SK-N-SH (cell line): Measurements from ENCODE around the gene TAB2. TPM values are rescaled to one million over a fixed set of nuclear protein-coding genes. Genes with fewer than 3 reads are reported as not detected.

Experiments
- CTCF ChIA-PET: fragments of 300-600, 350-600 bp; formaldehyde crosslinking; extraction: SDS; loops from one replicate; lab custom pipeline; 2021; lab: Yijun Ruan, JAX
- POLR2A ChIA-PET: fragments of 350-600 bp; sonication (Branson Sonifier 250); formaldehyde crosslinking; extraction: SDS; loops from one replicate; lab custom pipeline; 2020; ENCODE audit warnings: antibody characterized with exemption, inconsistent platforms; lab: Yijun Ruan, JAX
- DNase-seq: peaks from one replicate; pipeline ENCODE4 v3.0.0; 2012
- H2AFZ ChIP-seq: fragments of 200-600 bp; sonication (generic); 2 replicates; pipeline ENCODE4 v1.8.1; 2016; ENCODE audit warnings: antibody characterized with exemption, mild to moderate bottlenecking, low read depth
- H3F3A ChIP-seq: fragments of 200-600 bp; sonication (generic); replicated peaks from 2 replicates; pipeline ENCODE3; 2016; ENCODE audit warnings: antibody characterized with exemption, mild to moderate bottlenecking; ENCODE audit not compliant: insufficient read depth
- H3K27ac ChIP-seq, 2 experiments: fragments of 200-500 bp in 1 of 2; fragments of 200-600 bp in 1 of 2; sonication (Bioruptor generic) in 1 of 2; sonication (generic), shearing (Covaris generic) in 1 of 2; 2 replicates each; pipeline versions ENCODE4 v1.5.1 to v1.6.1; 2014 to 2016; ENCODE audit warnings: low read depth in 2 of 2, inconsistent platforms in 1 of 2, low read length in 1 of 2, mild to moderate bottlenecking in 1 of 2, mixed read lengths in 1 of 2
- H3K27me3 ChIP-seq: fragments of 200-600 bp; sonication (generic), shearing (Covaris generic); 2 replicates; pipeline ENCODE4 v1.6.1; 2016; ENCODE audit warnings: mixed run types; ENCODE audit not compliant: insufficient read depth
- H3K36me3 ChIP-seq, 2 experiments: fragments of 200-500 bp in 1 of 2; fragments of 200-600 bp in 1 of 2; sonication (Bioruptor generic) in 1 of 2; sonication (generic) in 1 of 2; replicated peaks in 1 of 2; 2 replicates each; pipeline versions ENCODE3 to v1.5.1; 2014 to 2016; ENCODE audit warnings: low read length in 1 of 2, mild to moderate bottlenecking in 1 of 2; ENCODE audit not compliant: insufficient read depth in 2 of 2, control insufficient read depth in 1 of 2
- H3K4me1 ChIP-seq, 2 experiments: fragments of 200-500 bp in 1 of 2; fragments of 200-600 bp in 1 of 2; sonication (Bioruptor generic) in 1 of 2; sonication (generic), shearing (Covaris generic) in 1 of 2; 2 replicates each; pipeline versions ENCODE4 v1.5.1 to v1.6.1; 2014 to 2016; ENCODE audit warnings: low read depth in 1 of 2, low read length in 1 of 2, mixed run types in 1 of 2; ENCODE audit not compliant: insufficient read depth in 2 of 2, control insufficient read depth in 1 of 2
- H3K4me2 ChIP-seq: fragments of 200-600 bp; sonication (generic), shearing (Covaris generic); 2 replicates; pipeline ENCODE4 v1.6.1; 2017; ENCODE audit warnings: mixed run types
- H3K4me3 ChIP-seq, 2 experiments: fragments of 200-500 bp in 1 of 2; fragments of 200-600 bp in 1 of 2; sonication (Bioruptor generic) in 1 of 2; sonication (generic), shearing (Covaris generic) in 1 of 2; 2 replicates each; pipeline versions ENCODE4 v1.5.1 to v1.8.1; 2014 to 2016; ENCODE audit warnings: low read depth in 2 of 2, inconsistent platforms in 1 of 2, low read length in 1 of 2, mild to moderate bottlenecking in 1 of 2, mixed read lengths in 1 of 2, moderate library complexity in 1 of 2
- H3K79me2 ChIP-seq: fragments of 200-600 bp; sonication (generic); 2 replicates; pipeline ENCODE4 v1.8.1; 2017; ENCODE audit warnings: mild to moderate bottlenecking; ENCODE audit not compliant: insufficient read depth
- H3K9ac ChIP-seq: fragments of 200-600 bp; sonication (generic); 2 replicates; pipeline ENCODE4 v1.6.1; 2017; ENCODE audit warnings: mixed run types
- H3K9me2 ChIP-seq: fragments of 200-600 bp; sonication (generic); 2 replicates; pipeline ENCODE4 v1.6.1; 2017; ENCODE audit warnings: mixed run types
- H3K9me3 ChIP-seq: fragments of 200-600 bp; sonication (generic); 2 replicates; pipeline ENCODE4 v1.6.1; 2017; ENCODE audit warnings: mixed run types, mild to moderate bottlenecking, moderate library complexity
- H4K20me1 ChIP-seq: fragments of 200-600 bp; sonication (generic); 2 replicates; pipeline ENCODE4 v1.6.1; 2017; ENCODE audit warnings: mild to moderate bottlenecking, mixed run types; ENCODE audit not compliant: insufficient read depth
- CHD2 ChIP-seq: fragments of 150-350 bp; IDR thresholded peaks from 2 replicates; pipeline ENCODE4 v1.6.1; 2018; ENCODE audit warnings: low read length; ENCODE audit not compliant: partially characterized antibody
- EP300 ChIP-seq, 2 experiments: IDR thresholded peaks; 2 replicates each; pipeline versions ENCODE4 v1.4.0 to v1.6.1; 2012; ENCODE audit warnings: borderline replicate concordance in 1 of 2, low read depth in 1 of 2, low read length in 1 of 2
- EZH2phosphoT487 ChIP-seq: fragments of 200-600 bp; sonication (generic); IDR thresholded peaks from 2 replicates; pipeline ENCODE4 v1.6.1; 2017; ENCODE audit warnings: low read depth, mixed run types, mild to moderate bottlenecking, antibody characterized with exemption, moderate library complexity, borderline replicate concordance
- FOSL2 ChIP-seq: IDR thresholded peaks from 2 replicates; pipeline ENCODE4 v1.4.0; 2012; ENCODE audit warnings: low read depth, mild to moderate bottlenecking, moderate library complexity, borderline replicate concordance
- FOXJ3 ChIP-seq: sonication (generic); formaldehyde crosslinking; IDR thresholded peaks from 2 replicates; pipeline ENCODE4 v1.5.1; 2020; ENCODE audit warnings: mild to moderate bottlenecking, missing genetic modification reagents
- FOXM1 ChIP-seq: IDR thresholded peaks from 2 replicates; pipeline ENCODE4 v1.4.0; 2012; ENCODE audit warnings: low read depth, mild to moderate bottlenecking
- GABPA ChIP-seq: IDR thresholded peaks from 2 replicates; pipeline ENCODE4 v1.4.0; 2012; ENCODE audit warnings: low read depth, mild to moderate bottlenecking
- IRF3 ChIP-seq: fragments of 150-350 bp; IDR thresholded peaks from 2 replicates; pipeline ENCODE4 v1.6.1; 2016; ENCODE audit warnings: mild to moderate bottlenecking, low read depth, low read length
- MXI1 ChIP-seq: IDR thresholded peaks from 2 replicates; pipeline ENCODE4 v1.6.1; 2012; ENCODE audit warnings: mild to moderate bottlenecking, low read depth, low read length, improper control_type of control experiment
- NFIC ChIP-seq: IDR thresholded peaks from 2 replicates; pipeline ENCODE4 v1.4.0; 2012; ENCODE audit warnings: borderline replicate concordance
- NRF1 ChIP-seq: IDR thresholded peaks from 2 replicates; pipeline ENCODE4 v1.6.1; 2012; ENCODE audit warnings: low read depth, mild to moderate bottlenecking, low read length
- PBX3 ChIP-seq: IDR thresholded peaks from 2 replicates; pipeline ENCODE4; 2012
- RAD21 ChIP-seq: IDR thresholded peaks from 2 replicates; pipeline ENCODE4 v1.6.1; 2012; ENCODE audit warnings: mild to moderate bottlenecking, low read length
- REST ChIP-seq: IDR thresholded peaks from 2 replicates; pipeline ENCODE4 v1.6.1; 2012; ENCODE audit warnings: mild to moderate bottlenecking, low read depth, low read length, moderate library complexity
- SMC3 ChIP-seq: IDR thresholded peaks from 2 replicates; pipeline ENCODE4 v1.6.1; 2012; ENCODE audit warnings: low read depth, low read length, improper control_type of control experiment
- TCF12 ChIP-seq: IDR thresholded peaks from 2 replicates; pipeline ENCODE4 v1.4.0; 2012
- TEAD4 ChIP-seq: IDR thresholded peaks from 2 replicates; pipeline ENCODE4 v1.4.0; 2012; ENCODE audit warnings: mild to moderate bottlenecking, borderline replicate concordance; ENCODE audit not compliant: insufficient read depth
- YY1 ChIP-seq: IDR thresholded peaks from 2 replicates; pipeline ENCODE4 v1.4.0; 2012; ENCODE audit warnings: low read depth, mild to moderate bottlenecking
- WGBS: methylation state at CpG from one replicate; pipeline ENCODE4 v1.1.6; 2017; ENCODE audit warnings: low lambda C conversion rate; 5-methylcytosine and 5-hydroxymethylcytosine counted together
- polyA plus RNA-seq, 3 experiments: library from polyadenylated mRNA; depleted of rRNA; stranded (reverse); fragments of >200 nt; gene quantifications; 2 replicates each; pipeline ENCODE4 v1.2.3, GENCODE V29; 2012
- TF ChIP-seq, protein P1 (sequence below): IDR thresholded peaks from 2 replicates; pipeline ENCODE4 v1.4.0; 2012; ENCODE audit warnings: low read depth, borderline replicate concordance
- TF ChIP-seq, protein P2 (sequence below): IDR thresholded peaks from 2 replicates; pipeline ENCODE4 v1.4.0; 2012; ENCODE audit warnings: low read depth, borderline replicate concordance

TAB2 gene
- polyA plus RNA-seq, 1 of the 3 experiments (the other 2 are of a cell fraction) = 24.4 TPM

GRCh38 chr6:149356081-149356750 is 38.7 kb downstream of the TAB2 start:
- H3K27me3 ChIP-seq = no peaks in the 10 kb centered on the region
- no peaks in the 10 kb centered on the region for H3K4me1 ChIP-seq
- H3K4me3 ChIP-seq = no peak overlapping the region
- peaks cover 2 to 30% of the 10 kb centered on the region in 2 experiments for H3K36me3 ChIP-seq
- peaks cover 94% of the 10 kb centered on the region for H4K20me1 ChIP-seq
- H3K79me2 ChIP-seq = peaks cover 100% of the 10 kb centered on the region
- no peak overlapping the region for H3K27ac ChIP-seq
- no peak overlapping the region for H3K4me2 ChIP-seq
- H3K9me2 ChIP-seq = no peaks in the 10 kb centered on the region
- H3F3A ChIP-seq = peaks cover 18% of the 10 kb centered on the region
- TF ChIP-seq GABPA (no peak), RAD21 (no peak), PBX3 (no peak), NRF1 (no peak), NFIC (no peak), TEAD4 (no peak), FOXJ3 (CRISPR knock-in tag) (no peak), MXI1 (no peak), REST (no peak), FOSL2 (no peak), FOXM1 (no peak), EZH2phosphoT487 (no peak), SMC3 (no peak), CHD2 (no peak), TCF12 (no peak), EP300 (IDR thresholded peaks at IDR 0.05; ENCODE audit: borderline replicate concordance in 1 of 2, low read depth in 1 of 2, low read length in 1 of 2) (no peak), IRF3 (no peak), YY1 (no peak)
- TF ChIP-seq, protein P1, sequence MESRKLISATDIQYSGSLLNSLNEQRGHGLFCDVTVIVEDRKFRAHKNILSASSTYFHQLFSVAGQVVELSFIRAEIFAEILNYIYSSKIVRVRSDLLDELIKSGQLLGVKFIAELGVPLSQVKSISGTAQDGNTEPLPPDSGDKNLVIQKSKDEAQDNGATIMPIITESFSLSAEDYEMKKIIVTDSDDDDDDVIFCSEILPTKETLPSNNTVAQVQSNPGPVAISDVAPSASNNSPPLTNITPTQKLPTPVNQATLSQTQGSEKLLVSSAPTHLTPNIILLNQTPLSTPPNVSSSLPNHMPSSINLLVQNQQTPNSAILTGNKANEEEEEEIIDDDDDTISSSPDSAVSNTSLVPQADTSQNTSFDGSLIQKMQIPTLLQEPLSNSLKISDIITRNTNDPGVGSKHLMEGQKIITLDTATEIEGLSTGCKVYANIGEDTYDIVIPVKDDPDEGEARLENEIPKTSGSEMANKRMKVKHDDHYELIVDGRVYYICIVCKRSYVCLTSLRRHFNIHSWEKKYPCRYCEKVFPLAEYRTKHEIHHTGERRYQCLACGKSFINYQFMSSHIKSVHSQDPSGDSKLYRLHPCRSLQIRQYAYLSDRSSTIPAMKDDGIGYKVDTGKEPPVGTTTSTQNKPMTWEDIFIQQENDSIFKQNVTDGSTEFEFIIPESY = no peak
- TF ChIP-seq, protein P2, sequence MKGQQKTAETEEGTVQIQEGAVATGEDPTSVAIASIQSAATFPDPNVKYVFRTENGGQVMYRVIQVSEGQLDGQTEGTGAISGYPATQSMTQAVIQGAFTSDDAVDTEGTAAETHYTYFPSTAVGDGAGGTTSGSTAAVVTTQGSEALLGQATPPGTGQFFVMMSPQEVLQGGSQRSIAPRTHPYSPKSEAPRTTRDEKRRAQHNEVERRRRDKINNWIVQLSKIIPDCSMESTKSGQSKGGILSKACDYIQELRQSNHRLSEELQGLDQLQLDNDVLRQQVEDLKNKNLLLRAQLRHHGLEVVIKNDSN = no peak
- no peak overlapping the region for H2AFZ ChIP-seq
- no peak for DNase-seq
- H3K9ac ChIP-seq = no peak overlapping the region
- ChIA-PET POLR2A (no interaction called here), CTCF (interaction anchor here (0.8 kb wide), 1 partner anchor 50 kb away, joined by 3 read pairs; no protein-coding TSS in a partner anchor)
- WGBS = 79% methylated on average over 5 of the region's 6 CpGs
- no peaks in the 10 kb centered on the region for H3K9me3 ChIP-seq
